H1 (cell line): ENCODE results near the gene FAM131C. TPM values are rescaled to one million over a fixed set of nuclear protein-coding genes. Genes with fewer than 3 reads are reported as not detected.

ENCODE experiments used
- CTCF ChIA-PET: fragments of 300-600 bp; sonication (Branson Sonifier 250); formaldehyde crosslinking; loops from one replicate; lab custom pipeline; 2021; ENCODE audit not compliant: partially characterized antibody; lab: Charles Lee
- POLR2A ChIA-PET: fragments of 300-600 bp; sonication (Branson Sonifier 250); formaldehyde crosslinking; loops from one replicate; lab custom pipeline; 2021; ENCODE audit warnings: inconsistent platforms; ENCODE audit not compliant: partially characterized antibody; lab: Charles Lee
- DNase-seq, 2 experiments: peaks; one replicate each; pipeline versions ENCODE4 v3.0.0 to v3.0.0-alpha.2; 2010 to 2022; ENCODE audit warnings: low spot score in 2 of 2, low read depth in 1 of 2, mixed read lengths in 1 of 2
- FAIRE-seq: peaks from 2 replicates; lab custom pipeline; 2011; peaks lifted over from hg19 to GRCh38; lab: Jason Lieb, UNC
- H2AFZ ChIP-seq: 2 replicates; pipeline ENCODE4 v1.8.1; 2012; ENCODE audit warnings: low read length, inconsistent platforms
- H2AK5ac ChIP-seq: 2 replicates; pipeline ENCODE4 v1.6.1; 2013; ENCODE audit warnings: low read depth, low read length
- H2BK120ac ChIP-seq: replicated peaks from 2 replicates; pipeline ENCODE3; 2013; ENCODE audit warnings: low read depth, low read length, inconsistent platforms
- H2BK12ac ChIP-seq: 2 replicates; pipeline ENCODE4 v1.6.1; 2013; ENCODE audit warnings: low read depth, low read length
- H2BK15ac ChIP-seq: 2 replicates; pipeline ENCODE4 v1.6.1; 2013; ENCODE audit warnings: low read length
- H2BK20ac ChIP-seq: 2 replicates; pipeline ENCODE4 v1.6.1; 2013; ENCODE audit warnings: low read length
- H2BK5ac ChIP-seq: 2 replicates; pipeline ENCODE4 v1.6.1; 2013; ENCODE audit warnings: low read depth, low read length
- H3K14ac ChIP-seq: 2 replicates; pipeline ENCODE4 v1.6.1; 2013; ENCODE audit warnings: inconsistent platforms; ENCODE audit not compliant: insufficient read length
- H3K18ac ChIP-seq: 2 replicates; pipeline ENCODE4 v1.6.1; 2013; ENCODE audit warnings: low read length; ENCODE audit errors: extremely low read depth
- H3K23ac ChIP-seq: 2 replicates; pipeline ENCODE4 v1.6.1; 2013; ENCODE audit warnings: inconsistent platforms; ENCODE audit not compliant: insufficient read length
- H3K23me2 ChIP-seq: 2 replicates; pipeline ENCODE4 v1.6.1; 2013; ENCODE audit warnings: low read depth, low read length
- H3K27ac ChIP-seq: 2 replicates; pipeline ENCODE4 v1.6.1; 2011; ENCODE audit warnings: low read depth, low read length, inconsistent platforms
- H3K27me3 ChIP-seq, 4 experiments: replicated peaks in 1 of 4; 1 replicate in 1 of 4; 2 replicates in 3 of 4; pipeline versions ENCODE4 v1.6.1 to v1.8.1; 2011 to 2013; ENCODE audit warnings: low read length in 3 of 4, mild to moderate bottlenecking in 3 of 4, inconsistent platforms in 2 of 4, mixed read lengths in 2 of 4, moderate library complexity in 1 of 4; ENCODE audit not compliant: control insufficient read depth in 3 of 4, insufficient read depth in 3 of 4; ENCODE audit errors: extremely low read depth in 1 of 4
- H3K36me3 ChIP-seq, 4 experiments: 2 replicates each; pipeline versions ENCODE4 v1.6.1 to v1.8.1; 2011 to 2013; ENCODE audit warnings: mild to moderate bottlenecking in 4 of 4, low read length in 3 of 4, moderate library complexity in 2 of 4, control low read depth in 1 of 4, inconsistent platforms in 1 of 4; ENCODE audit not compliant: insufficient read depth in 4 of 4, control insufficient read depth in 2 of 4
- H3K4ac ChIP-seq: replicated peaks from 2 replicates; pipeline ENCODE3; 2013; ENCODE audit warnings: low read length, low read depth, mixed read lengths, inconsistent platforms; ENCODE audit not compliant: insufficient read length
- H3K4me1 ChIP-seq, 4 experiments: replicated peaks in 1 of 4; 1 replicate in 1 of 4; 2 replicates in 3 of 4; pipeline versions ENCODE4 v1.6.1 to v1.8.1; 2011 to 2013; ENCODE audit warnings: low read length in 3 of 4, inconsistent platforms in 2 of 4, mixed read lengths in 1 of 4; ENCODE audit not compliant: insufficient read depth in 4 of 4, control insufficient read depth in 3 of 4
- H3K4me2 ChIP-seq, 2 experiments: 2 replicates each; pipeline versions ENCODE4 v1.6.1 to v1.8.1; 2011 to 2013; ENCODE audit warnings: low read depth in 2 of 2, low read length in 2 of 2, control low read depth in 1 of 2, inconsistent platforms in 1 of 2, mild to moderate bottlenecking in 1 of 2; ENCODE audit not compliant: insufficient read depth in 1 of 2
- H3K4me3 ChIP-seq, 4 experiments: fragments of 200-600, 300-600 bp in 1 of 4; sonication (generic), shearing (Covaris generic), sonication (Bioruptor Twin) in 1 of 4; 2 replicates each; pipeline versions ENCODE4 v1.5.1 to v1.8.1; 2011 to 2016; ENCODE audit warnings: low read length in 4 of 4, low read depth in 3 of 4, control low read depth in 2 of 4, inconsistent platforms in 2 of 4, mild to moderate bottlenecking in 2 of 4, mixed read lengths in 1 of 4, moderate library complexity in 1 of 4; ENCODE audit not compliant: insufficient read depth in 2 of 4; ENCODE audit errors: extremely low read depth in 1 of 4
- H3K56ac ChIP-seq: replicated peaks from 2 replicates; pipeline ENCODE3; 2013; ENCODE audit warnings: low read depth, mild to moderate bottlenecking, mixed read lengths, low read length, inconsistent platforms; ENCODE audit not compliant: insufficient read length
- H3K79me1 ChIP-seq: 2 replicates; pipeline ENCODE4 v1.6.1; 2013; ENCODE audit warnings: low read depth, low read length, control low read depth
- H3K79me2 ChIP-seq, 2 experiments: 2 replicates each; pipeline versions ENCODE4 v1.6.1 to v1.8.1; 2012 to 2013; ENCODE audit warnings: low read length in 2 of 2, mild to moderate bottlenecking in 2 of 2, inconsistent platforms in 1 of 2; ENCODE audit not compliant: insufficient read depth in 2 of 2, control insufficient read depth in 1 of 2
- H3K9ac ChIP-seq, 4 experiments: replicated peaks in 1 of 4; 1 replicate in 1 of 4; 2 replicates in 3 of 4; pipeline versions ENCODE4 v1.6.1 to v1.8.1; 2011 to 2013; ENCODE audit warnings: low read depth in 3 of 4, low read length in 3 of 4, control low read depth in 2 of 4, mild to moderate bottlenecking in 2 of 4, moderate library complexity in 2 of 4, inconsistent platforms in 1 of 4; ENCODE audit errors: extremely low read depth in 1 of 4
- H3K9me3 ChIP-seq, 2 experiments: 2 replicates each; pipeline versions ENCODE4 v1.6.1 to v1.8.1; 2012 to 2013; ENCODE audit warnings: mild to moderate bottlenecking in 2 of 2, moderate library complexity in 2 of 2, control low read depth in 1 of 2, inconsistent platforms in 1 of 2, low read depth in 1 of 2, low read length in 1 of 2, mixed read lengths in 1 of 2; ENCODE audit not compliant: insufficient read depth in 2 of 2
- H4K20me1 ChIP-seq, 2 experiments: replicated peaks in 1 of 2; 2 replicates each; pipeline versions ENCODE3 to v1.8.1; 2011 to 2013; ENCODE audit warnings: inconsistent platforms in 2 of 2, low read length in 2 of 2, mild to moderate bottlenecking in 1 of 2; ENCODE audit not compliant: insufficient read depth in 2 of 2, control insufficient read depth in 1 of 2
- H4K5ac ChIP-seq: 2 replicates; pipeline ENCODE4 v1.6.1; 2013; ENCODE audit warnings: low read length, low read depth, mixed read lengths, inconsistent platforms; ENCODE audit not compliant: insufficient read length
- H4K8ac ChIP-seq: 2 replicates; pipeline ENCODE4 v1.8.0; 2013; ENCODE audit warnings: mild to moderate bottlenecking, moderate library complexity, low read length, inconsistent platforms; ENCODE audit not compliant: insufficient read depth; ENCODE audit errors: extremely low read depth
- H4K91ac ChIP-seq: replicated peaks from 2 replicates; pipeline ENCODE3; 2013; ENCODE audit warnings: low read length, mixed read lengths, inconsistent platforms; ENCODE audit not compliant: insufficient read length
- EP300 ChIP-seq, 2 experiments: IDR thresholded peaks; 1 replicate in 1 of 2; 2 replicates in 1 of 2; pipeline ENCODE4 v1.6.1; 2011 to 2012; ENCODE audit warnings: low read depth in 2 of 2, low read length in 2 of 2, mild to moderate bottlenecking in 2 of 2, borderline replicate concordance in 1 of 2, inconsistent platforms in 1 of 2, moderate library complexity in 1 of 2
- FOSL1 ChIP-seq: IDR thresholded peaks from 2 replicates; pipeline ENCODE4 v1.6.1; 2011; ENCODE audit warnings: mild to moderate bottlenecking, low read depth, low read length, moderate library complexity; ENCODE audit not compliant: insufficient read depth
- MAFK ChIP-seq: IDR thresholded peaks from 2 replicates; pipeline ENCODE4 v1.6.1; 2012; ENCODE audit warnings: low read depth, mild to moderate bottlenecking, improper control_type of control experiment, low read length
- RFX5 ChIP-seq: IDR thresholded peaks from 2 replicates; pipeline ENCODE4 v1.6.1; 2011; ENCODE audit warnings: low read depth, low read length, improper control_type of control experiment, borderline replicate concordance
- SP2 ChIP-seq: IDR thresholded peaks from 2 replicates; pipeline ENCODE4 v1.6.1; 2012; ENCODE audit warnings: mild to moderate bottlenecking, low read length, inconsistent platforms
- TBP ChIP-seq: IDR thresholded peaks from 2 replicates; pipeline ENCODE4 v1.6.1; 2011; ENCODE audit warnings: low read depth, low read length, improper control_type of control experiment
- WGBS, 2 experiments: shearing (Covaris generic) in 1 of 2; methylation state at CpG; one replicate each; pipeline versions ENCODE4 v1.1.6 to v1.1.7; 2013 to 2015; ENCODE audit warnings: low lambda C conversion rate in 2 of 2, mixed read lengths in 2 of 2, inconsistent platforms in 1 of 2, low coverage in 1 of 2, missing lambda C conversion rate in 1 of 2; ENCODE audit not compliant: insufficient replicate concordance in 2 of 2, insufficient coverage in 1 of 2, insufficient read length in 1 of 2; ENCODE audit errors: extremely low coverage in 1 of 2, missing lambda C conversion rate in 1 of 2; 5-methylcytosine and 5-hydroxymethylcytosine counted together
- polyA plus RNA-seq, 7 experiments: library from polyadenylated mRNA; depleted of rRNA in 3 of 7; stranded (reverse) in 5 of 7; unstranded in 2 of 7; fragments of >200 nt in 5 of 7; fragments of 200-250 nt in 2 of 7; gene quantifications; 1 replicate in 5 of 7; 2 replicates in 1 of 7; 4 replicates in 1 of 7; pipeline versions ENCODE4 v1.2.1 to v1.2.3, GENCODE V29; 2011 to 2013; ENCODE audit warnings: missing spikeins in 2 of 7, mixed read lengths in 2 of 7
- total RNA-seq: library from RNA; stranded (reverse); fragmentation: NEBNext Ultra II Directional; extraction: Animal tissue kit (Norgen Biotek cat#: 25700); gene quantifications from 2 replicates; pipeline ENCODE4 v1.2.1, GENCODE V29; 2021

FAM131C gene
- total and polyA plus RNA-seq, 2 of the 8 experiments (the other 6 are each of a cell fraction or from before 2014, with no cell fraction given): 0.73 to 0.78 TPM

GRCh38 chr1:16093611-16094010, 20.2 kb upstream of the FAM131C start:
- no peak overlapping the region for H2BK20ac ChIP-seq
- DNase-seq: no peak
- ChIA-PET CTCF (interaction anchor here (0.6 to 4.1 kb wide), 8 partner anchors 10 to 1473 kb away, joined by 3 to 52 read pairs (median 6); no protein-coding TSS in a partner anchor), POLR2A (interaction anchor here (0.8 to 1.5 kb wide), 4 partner anchors 11 to 53 kb away, joined by 3 to 5 read pairs (median 4); no protein-coding TSS in a partner anchor)
- no peaks in the 10 kb centered on the region for H3K9me3 ChIP-seq
- no peak overlapping the region for H2AK5ac ChIP-seq
- no peak overlapping the region for H4K91ac ChIP-seq
- no peak overlapping the region for H2BK12ac ChIP-seq
- H3K4me1 ChIP-seq: peaks cover 0 to 5% (median 2%) of the 10 kb centered on the region in 4 experiments; a peak in 3 of 7 replicates
- no peak overlapping the region for H2AFZ ChIP-seq
- H4K20me1 ChIP-seq: no peaks in the 10 kb centered on the region
- H3K27me3 ChIP-seq: peaks cover 0 to 2% (median 0%) of the 10 kb centered on the region in 4 experiments; a peak in 1 of 7 replicates
- no peak overlapping the region for H4K5ac ChIP-seq
- H2BK15ac ChIP-seq: no peak overlapping the region
- WGBS, 2 experiments: 85% methylated on average over 9 of the region's 9 CpGs; no CpG with 5 or more reads in 1 of the 2 experiments
- TF ChIP-seq SP2 (no peak), RFX5 (no peak), FOSL1 (no peak), MAFK (no peak), TBP (no peak), EP300 (IDR thresholded peaks at IDR 0.05; ENCODE audit: borderline replicate concordance in 1 of 2, low read depth in 2 of 2, low read length in 2 of 2) (no peak)
- TF ChIP-seq, all 59 proteins: peak for 0
- no peak overlapping the region for H3K56ac ChIP-seq
- no peak overlapping the region for H4K8ac ChIP-seq
- H3K79me1 ChIP-seq: no peaks in the 10 kb centered on the region
- H2BK5ac ChIP-seq: no peak overlapping the region
- H3K36me3 ChIP-seq: no peaks in the 10 kb centered on the region
- H3K79me2 ChIP-seq: no peaks in the 10 kb centered on the region
- H3K23me2 ChIP-seq: peaks cover 5% of the 10 kb centered on the region; the same call in 1 of the 2 replicates
- H3K9ac ChIP-seq: no peak overlapping the region
- no peak for FAIRE-seq
- no peak overlapping the region for H3K4me2 ChIP-seq
- no peak overlapping the region for H3K27ac ChIP-seq
- H3K23ac ChIP-seq: no peak overlapping the region
- H3K14ac ChIP-seq: no peak overlapping the region
- no peak overlapping the region for H3K4ac ChIP-seq
- no peak overlapping the region for H3K4me3 ChIP-seq
- no peak overlapping the region for H2BK120ac ChIP-seq
- no peak overlapping the region for H3K18ac ChIP-seq
